Measurements from ENCODE around the gene KLHL1. TPM values are rescaled to one million over a fixed set of nuclear protein-coding genes. Genes with fewer than 3 reads are reported as not detected.

KLHL1 gene
- total RNA-seq, 8 experiments from 2014 or later: 0.17 to 14.5 (median 7.5) TPM; not detected in 1

GRCh38 chr13:69809152-69809551, 299.1 kb downstream of the KLHL1 start:
- Histone ChIP-seq H3K4me1 (replicated peaks in 1 of 2) (peaks cover 0 to 7% of the 10 kb centered on the region in 2 donors), H3K27ac (no peak overlapping the region), H3K4me3 (no peak overlapping the region)
- ATAC-seq (replicated peaks in 6 of 8): no peak
- in situ Hi-C loops (cut with MboI; ENCODE audit: low pct_unique_long_range_greater_than_20kb in 2 of 9, low sequenced_read_pairs in 9 of 9, unreplicated experiment in 9 of 9): no loop called here
- 0 to 93% (median 82%) methylated on average over 2 to 3 of the region's 3 CpGs for WGBS, 10 experiments

DNA sequence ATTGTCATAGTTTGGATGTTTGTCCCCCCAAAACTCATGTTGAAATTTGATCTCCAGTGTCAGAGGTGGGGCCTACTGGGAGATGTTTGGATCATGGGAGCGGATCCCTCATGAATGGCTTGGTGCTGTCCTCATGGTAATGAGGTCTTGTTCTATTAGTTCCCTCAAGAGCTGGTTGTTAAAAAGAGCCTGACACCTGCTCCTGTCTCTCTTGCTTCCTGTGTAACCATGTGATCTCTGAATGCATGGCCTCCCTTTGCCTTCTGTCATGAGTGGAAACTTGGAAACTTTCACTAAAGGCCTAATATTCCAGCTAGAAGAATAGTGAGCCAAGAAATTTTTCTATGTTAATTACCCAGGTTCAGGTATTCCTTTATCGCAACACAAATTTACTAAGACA, 312.0 kb downstream of the KLHL1 start:
- H3K4me3 ChIP-seq: no peak overlapping the region
- H3K27ac ChIP-seq: no peak overlapping the region
- no peak for ATAC-seq (replicated peaks in 6 of 8)
- 0 to 100% (median 100%) methylated on average over 1 to 2 of the region's 2 CpGs; no CpG with 5 or more reads in 1 of the 10 experiments for WGBS, 10 experiments
- in situ Hi-C loops (cut with MboI; ENCODE audit: low pct_unique_long_range_greater_than_20kb in 2 of 9, low sequenced_read_pairs in 9 of 9, unreplicated experiment in 9 of 9): no loop called here
- peaks cover 3 to 19% of the 10 kb centered on the region in 2 donors for H3K4me1 ChIP-seq (replicated peaks in 1 of 2)

DNA sequence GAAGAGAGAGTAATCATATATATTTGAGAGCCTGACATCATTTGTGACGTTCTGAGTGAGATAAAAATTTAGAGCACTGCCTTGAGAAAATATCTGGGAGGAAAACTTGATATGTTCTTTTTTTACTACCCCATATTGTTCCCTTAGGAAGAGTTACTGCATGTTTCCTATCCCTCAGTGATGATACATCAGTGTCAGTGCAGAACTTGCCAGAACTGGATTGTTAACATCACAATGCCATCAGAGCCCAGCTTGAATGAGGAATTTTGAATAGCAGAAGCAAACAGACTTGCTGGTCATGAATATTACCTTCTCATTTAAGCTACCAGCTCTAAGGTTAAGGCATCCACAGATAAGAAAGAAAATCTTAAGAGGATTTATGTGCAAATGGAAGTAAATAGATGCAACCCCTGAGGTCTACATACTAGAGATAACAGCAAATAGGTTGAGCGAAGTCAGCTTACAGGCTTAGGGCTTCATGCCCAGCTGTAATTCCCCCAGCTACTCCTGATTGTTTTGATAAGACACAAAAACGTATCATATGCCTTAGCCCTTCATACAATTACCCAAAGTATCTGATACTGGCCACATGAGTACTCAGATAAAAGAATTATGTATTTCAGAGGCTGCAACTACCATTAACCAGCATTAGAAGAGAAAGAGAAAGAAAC, 314.3 kb downstream of the KLHL1 start:
- Histone ChIP-seq H3K27ac (peak overlapping the region in 1 of 2 donors; percentile 61), H3K4me3 (no peak overlapping the region), H3K4me1 (replicated peaks in 1 of 2) (peaks cover 3 to 19% of the 10 kb centered on the region in 2 donors)
- 0 to 22% (median 17%) methylated on average over 1 to 3 of the region's 3 CpGs; no CpG with 5 or more reads in 1 of the 10 experiments for WGBS, 10 experiments
- in situ Hi-C loops (cut with MboI; ENCODE audit: low pct_unique_long_range_greater_than_20kb in 2 of 9, low sequenced_read_pairs in 9 of 9, unreplicated experiment in 9 of 9): no loop called here
- ATAC-seq (replicated peaks in 6 of 8): peak in 5 of 8 experiments; percentile 69 to 99 (median 96)

DNA sequence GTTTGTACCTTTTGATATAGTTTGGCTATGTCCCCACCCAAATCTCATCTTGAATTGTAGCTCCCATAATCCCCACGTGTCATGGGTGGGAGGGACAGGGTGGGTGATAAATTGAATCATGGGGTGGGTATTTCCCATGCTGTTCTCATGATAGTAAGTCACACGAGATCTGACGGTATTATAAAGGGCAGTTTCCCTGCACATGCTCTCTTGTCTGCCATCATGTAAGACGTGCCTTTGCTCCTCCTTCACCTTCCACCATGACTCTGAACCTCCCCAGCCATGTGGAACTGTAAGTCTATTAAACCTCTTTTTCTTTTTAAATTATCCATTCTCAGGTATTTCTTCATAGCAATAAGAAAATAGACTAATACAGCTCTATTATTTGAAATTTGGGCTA, 331.3 kb downstream of the KLHL1 start:
- no peak overlapping the region for H3K4me3 ChIP-seq
- H3K27ac ChIP-seq: no peak overlapping the region
- no peak for ATAC-seq (replicated peaks in 6 of 8)
- H3K4me1 ChIP-seq (replicated peaks in 1 of 2): no peaks in the 10 kb centered on the region
- 0 to 100% (median 37%) methylated on average over 1 to 3 of the region's 4 CpGs; no CpG with 5 or more reads in 2 of the 10 experiments for WGBS, 10 experiments
- in situ Hi-C loops (cut with MboI; ENCODE audit: low pct_unique_long_range_greater_than_20kb in 2 of 9, low sequenced_read_pairs in 9 of 9, unreplicated experiment in 9 of 9): no loop called here

DNA sequence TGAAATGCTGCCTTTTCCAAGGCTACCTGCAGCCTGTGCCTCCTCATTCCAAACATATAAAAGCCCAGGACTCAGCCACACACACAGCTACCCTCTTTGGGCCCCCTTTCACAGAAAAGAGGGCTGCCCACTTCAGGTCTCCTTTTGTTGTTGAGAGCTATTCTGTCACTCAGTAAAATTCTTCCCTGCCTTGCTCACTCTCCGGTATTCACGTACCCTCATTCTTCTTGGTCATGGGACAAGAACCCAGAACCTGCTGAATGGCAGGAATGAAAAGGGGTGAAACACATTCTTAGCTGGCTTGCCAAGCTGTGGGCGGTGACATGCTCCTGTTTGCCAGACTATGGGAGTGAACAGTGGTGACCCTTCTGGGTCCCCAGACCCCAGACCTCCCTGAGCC, 338.6 kb downstream of the KLHL1 start:
- Histone ChIP-seq H3K27ac (no peak overlapping the region), H3K4me1 (replicated peaks in 1 of 2) (no peaks in the 10 kb centered on the region), H3K4me3 (no peak overlapping the region)
- in situ Hi-C loops (cut with MboI; ENCODE audit: low pct_unique_long_range_greater_than_20kb in 2 of 9, low sequenced_read_pairs in 9 of 9, unreplicated experiment in 9 of 9): no loop called here
- ATAC-seq (replicated peaks in 6 of 8): peak in 2 of 8 experiments; percentile 52 to 61
- 0 to 100% (median 83%) methylated on average over 1 to 3 of the region's 3 CpGs; no CpG with 5 or more reads in 5 of the 10 experiments for WGBS, 10 experiments

GRCh38 chr13:69761581-69761980, 346.7 kb downstream of the KLHL1 start:
- WGBS, 10 experiments: 0 to 100% (median 60%) methylated on average over 1 of the region's 1 CpG; no CpG with 5 or more reads in 3 of the 10 experiments
- no peak for ATAC-seq (replicated peaks in 6 of 8)
- Histone ChIP-seq H3K27ac (no peak overlapping the region), H3K4me1 (replicated peaks in 1 of 2) (no peaks in the 10 kb centered on the region), H3K4me3 (no peak overlapping the region)
- in situ Hi-C loops (cut with MboI; ENCODE audit: low pct_unique_long_range_greater_than_20kb in 2 of 9, low sequenced_read_pairs in 9 of 9, unreplicated experiment in 9 of 9): no loop called here

DNA sequence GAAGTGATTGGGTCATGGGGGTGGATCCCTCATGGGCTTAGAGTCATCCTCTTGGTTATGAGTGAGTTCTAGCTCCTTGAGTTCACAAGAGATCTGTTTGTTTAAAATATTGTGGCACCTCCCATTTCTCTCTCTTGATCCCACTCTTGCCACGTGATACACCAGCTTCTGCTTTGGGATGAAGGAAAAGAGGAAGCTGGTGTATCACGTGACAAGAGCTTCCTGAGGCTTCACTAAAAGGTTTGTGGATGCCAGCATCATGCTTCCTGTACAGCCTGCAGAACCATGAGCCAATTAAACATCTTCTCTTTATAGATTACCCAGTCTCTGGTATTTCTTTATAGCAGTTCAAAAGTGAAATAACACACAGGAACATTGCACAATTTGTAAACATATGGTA, 353.2 kb downstream of the KLHL1 start:
- in situ Hi-C loops (cut with MboI; ENCODE audit: low pct_unique_long_range_greater_than_20kb in 2 of 9, low sequenced_read_pairs in 9 of 9, unreplicated experiment in 9 of 9): no loop called here
- WGBS, 10 experiments: 0 to 100% (median 80%) methylated on average over 1 to 2 of the region's 2 CpGs; no CpG with 5 or more reads in 3 of the 10 experiments
- ATAC-seq (replicated peaks in 6 of 8): no peak
- Histone ChIP-seq H3K4me3 (no peak overlapping the region), H3K4me1 (replicated peaks in 1 of 2) (no peaks in the 10 kb centered on the region), H3K27ac (no peak overlapping the region)

DNA sequence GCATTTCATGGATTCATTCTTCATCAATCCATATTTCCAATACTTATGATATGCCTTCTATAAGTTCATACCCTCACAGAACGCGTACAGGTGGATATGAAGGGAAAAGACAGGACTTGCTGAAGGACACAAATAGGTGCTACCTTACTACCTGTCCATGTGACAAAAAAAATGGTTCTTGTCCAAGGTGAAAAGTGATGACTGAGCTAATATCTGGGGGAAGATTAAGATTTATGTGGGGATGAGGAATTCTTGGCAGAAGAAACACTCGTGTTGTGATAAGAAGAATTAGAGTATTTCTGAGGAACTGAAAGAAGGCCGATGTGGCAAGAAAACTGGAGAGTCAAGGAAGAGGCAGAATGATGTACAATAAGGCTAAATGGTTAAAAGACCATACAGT, 357.0 kb downstream of the KLHL1 start:
- no peak overlapping the region for H3K27ac ChIP-seq
- in situ Hi-C loops (cut with MboI; ENCODE audit: low pct_unique_long_range_greater_than_20kb in 2 of 9, low sequenced_read_pairs in 9 of 9, unreplicated experiment in 9 of 9): no loop called here
- no peak for ATAC-seq (replicated peaks in 6 of 8)

GRCh38 chr13:69737129-69737935, 370.9 kb downstream of the KLHL1 start:
- in situ Hi-C loops (cut with MboI; ENCODE audit: low pct_unique_long_range_greater_than_20kb in 2 of 9, low sequenced_read_pairs in 9 of 9, unreplicated experiment in 9 of 9): no loop called here
- no peak overlapping the region for H3K27ac ChIP-seq
- H3K4me1 ChIP-seq (replicated peaks in 1 of 2): no peaks in the 10 kb centered on the region
- no peak for ATAC-seq (replicated peaks in 6 of 8)
- no peak overlapping the region for H3K4me3 ChIP-seq
- WGBS, 10 experiments: 10 to 100% (median 90%) methylated on average over 1 to 5 of the region's 11 CpGs; no CpG with 5 or more reads in 2 of the 10 experiments

More for the DNA sequence above, 357.0 kb downstream of the KLHL1 start:
- 3 to 100% (median 83%) methylated on average over 1 to 4 of the region's 4 CpGs; no CpG with 5 or more reads in 1 of the 10 experiments for WGBS, 10 experiments
- Histone ChIP-seq H3K4me3 (no peak overlapping the region), H3K4me1 (replicated peaks in 1 of 2) (no peaks in the 10 kb centered on the region)

- no peak for ATAC-seq (replicated peaks in 6 of 8)
- in situ Hi-C loops (cut with MboI; ENCODE audit: low pct_unique_long_range_greater_than_20kb in 2 of 9, low sequenced_read_pairs in 9 of 9, unreplicated experiment in 9 of 9): no loop called here
- Histone ChIP-seq H3K27ac (no peak overlapping the region), H3K4me1 (replicated peaks in 1 of 2) (no peaks in the 10 kb centered on the region), H3K4me3 (no peak overlapping the region)
- WGBS, 10 experiments: 0 to 100% (median 89%) methylated on average over 1 of the region's 1 CpG; no CpG with 5 or more reads in 3 of the 10 experiments
Measured at GRCh38 chr13:69721631-69722030, 386.6 kb downstream of the KLHL1 start.

DNA sequence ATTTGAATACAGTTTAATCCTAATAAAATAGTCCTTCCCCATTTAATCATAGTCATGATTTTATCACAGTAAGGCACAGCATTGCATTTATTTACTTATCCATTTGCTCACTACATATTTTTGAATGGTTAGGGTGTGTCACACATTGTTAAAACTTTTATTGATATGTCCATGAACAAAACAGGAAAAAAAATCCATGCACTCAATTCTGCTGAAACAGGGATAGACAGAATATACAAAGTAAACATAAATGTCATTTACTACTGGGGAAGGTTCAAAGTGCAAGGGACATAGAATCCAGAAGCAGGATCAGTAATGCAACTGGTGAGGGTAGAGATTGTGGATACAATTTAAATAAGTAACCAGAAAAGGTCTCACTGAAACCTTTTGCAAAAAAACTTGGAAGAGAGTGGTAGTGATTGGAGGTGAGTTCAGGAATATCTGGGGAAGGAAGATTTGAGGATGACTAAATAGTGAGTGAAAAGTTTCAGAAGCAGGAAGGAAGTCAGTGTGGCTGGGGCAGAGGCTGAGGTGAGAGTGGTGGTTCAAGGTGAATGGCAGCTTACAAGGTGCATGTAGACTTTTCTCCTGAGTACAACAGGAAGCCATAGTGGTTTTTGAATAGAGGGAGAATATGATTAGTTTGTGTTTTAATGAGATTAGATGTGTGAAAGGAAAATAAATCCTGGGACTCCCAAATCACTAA, 387.8 kb downstream of the KLHL1 start:
- no peak overlapping the region for H3K4me3 ChIP-seq
- in situ Hi-C loops (cut with MboI; ENCODE audit: low pct_unique_long_range_greater_than_20kb in 2 of 9, low sequenced_read_pairs in 9 of 9, unreplicated experiment in 9 of 9): no loop called here
- no peak overlapping the region for H3K27ac ChIP-seq
- no peak for ATAC-seq (replicated peaks in 6 of 8)
- H3K4me1 ChIP-seq (replicated peaks in 1 of 2): no peaks in the 10 kb centered on the region

DNA sequence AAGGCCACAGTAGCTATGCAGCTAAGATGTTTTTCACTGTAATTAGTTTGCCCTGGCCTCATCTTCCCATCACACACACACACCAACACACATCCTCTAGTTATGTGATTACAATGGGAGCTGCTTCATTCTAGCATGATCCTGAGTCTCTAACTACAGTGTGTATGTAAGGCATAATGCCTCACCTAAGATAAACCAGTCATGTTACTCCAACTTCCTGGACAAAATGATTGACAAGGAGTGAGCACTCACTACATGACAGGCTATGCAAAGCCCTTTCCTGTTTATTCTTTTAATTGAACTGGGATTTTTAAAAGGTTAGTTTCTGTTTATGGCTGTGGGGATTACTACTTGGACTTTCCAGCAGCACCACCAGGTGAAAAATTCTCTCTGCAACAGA, 401.4 kb downstream of the KLHL1 start:
- in situ Hi-C loops (cut with MboI; ENCODE audit: low pct_unique_long_range_greater_than_20kb in 2 of 9, low sequenced_read_pairs in 9 of 9, unreplicated experiment in 9 of 9): no loop called here
- H3K4me1 ChIP-seq (replicated peaks in 1 of 2): no peaks in the 10 kb centered on the region
- no peak overlapping the region for H3K4me3 ChIP-seq
- no peak overlapping the region for H3K27ac ChIP-seq
- no peak for ATAC-seq (replicated peaks in 6 of 8)

DNA sequence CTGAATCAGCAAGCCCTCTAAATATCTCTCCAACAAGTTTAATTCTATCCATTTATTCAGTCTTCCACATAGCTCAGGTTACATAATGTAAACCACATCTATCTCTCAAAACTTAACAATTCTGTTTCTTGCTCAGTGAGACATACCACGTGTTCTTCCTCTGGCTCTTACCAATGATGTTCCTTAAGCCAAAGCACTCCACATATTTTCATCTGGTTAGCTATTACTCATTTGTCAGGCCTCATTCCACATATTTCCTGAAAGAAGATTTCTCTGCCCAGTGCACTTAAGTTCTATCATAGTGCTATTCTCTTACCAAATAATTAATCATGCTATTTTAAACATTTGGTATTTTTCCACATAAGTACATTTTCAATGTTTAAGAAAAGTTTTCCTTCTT, 403.9 kb downstream of the KLHL1 start:
- Histone ChIP-seq H3K27ac (no peak overlapping the region), H3K4me1 (replicated peaks in 1 of 2) (no peaks in the 10 kb centered on the region), H3K4me3 (no peak overlapping the region)
- no peak for ATAC-seq (replicated peaks in 6 of 8)
- in situ Hi-C loops (cut with MboI; ENCODE audit: low pct_unique_long_range_greater_than_20kb in 2 of 9, low sequenced_read_pairs in 9 of 9, unreplicated experiment in 9 of 9): no loop called here
- WGBS, 10 experiments: 0 to 100% (median 71%) methylated on average over 1 of the region's 1 CpG; no CpG with 5 or more reads in 1 of the 10 experiments
